Measurements from ENCODE around the gene CLDN18.

The CLDN18 gene

GRCh38 chr3:137990427-137990826, 19.5 kb upstream of the CLDN18 start:
- TF ChIP-seq, protein P1, sequence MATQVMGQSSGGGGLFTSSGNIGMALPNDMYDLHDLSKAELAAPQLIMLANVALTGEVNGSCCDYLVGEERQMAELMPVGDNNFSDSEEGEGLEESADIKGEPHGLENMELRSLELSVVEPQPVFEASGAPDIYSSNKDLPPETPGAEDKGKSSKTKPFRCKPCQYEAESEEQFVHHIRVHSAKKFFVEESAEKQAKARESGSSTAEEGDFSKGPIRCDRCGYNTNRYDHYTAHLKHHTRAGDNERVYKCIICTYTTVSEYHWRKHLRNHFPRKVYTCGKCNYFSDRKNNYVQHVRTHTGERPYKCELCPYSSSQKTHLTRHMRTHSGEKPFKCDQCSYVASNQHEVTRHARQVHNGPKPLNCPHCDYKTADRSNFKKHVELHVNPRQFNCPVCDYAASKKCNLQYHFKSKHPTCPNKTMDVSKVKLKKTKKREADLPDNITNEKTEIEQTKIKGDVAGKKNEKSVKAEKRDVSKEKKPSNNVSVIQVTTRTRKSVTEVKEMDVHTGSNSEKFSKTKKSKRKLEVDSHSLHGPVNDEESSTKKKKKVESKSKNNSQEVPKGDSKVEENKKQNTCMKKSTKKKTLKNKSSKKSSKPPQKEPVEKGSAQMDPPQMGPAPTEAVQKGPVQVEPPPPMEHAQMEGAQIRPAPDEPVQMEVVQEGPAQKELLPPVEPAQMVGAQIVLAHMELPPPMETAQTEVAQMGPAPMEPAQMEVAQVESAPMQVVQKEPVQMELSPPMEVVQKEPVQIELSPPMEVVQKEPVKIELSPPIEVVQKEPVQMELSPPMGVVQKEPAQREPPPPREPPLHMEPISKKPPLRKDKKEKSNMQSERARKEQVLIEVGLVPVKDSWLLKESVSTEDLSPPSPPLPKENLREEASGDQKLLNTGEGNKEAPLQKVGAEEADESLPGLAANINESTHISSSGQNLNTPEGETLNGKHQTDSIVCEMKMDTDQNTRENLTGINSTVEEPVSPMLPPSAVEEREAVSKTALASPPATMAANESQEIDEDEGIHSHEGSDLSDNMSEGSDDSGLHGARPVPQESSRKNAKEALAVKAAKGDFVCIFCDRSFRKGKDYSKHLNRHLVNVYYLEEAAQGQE (IDR thresholded peaks at IDR 0.05; ENCODE audit: insufficient read depth in 1 of 2, low read depth in 2 of 2, low read length in 2 of 2) = no peak
- TF ChIP-seq SIN3A (IDR thresholded peaks at IDR 0.05; ENCODE audit: borderline replicate concordance, insufficient read depth, low read length) (no peak), POLR2AphosphoS5 (IDR thresholded peaks at IDR 0.05; ENCODE audit: low read depth, low read length) (no peak), FOXP2 (optimal IDR thresholded peaks at IDR 0.05; ENCODE audit: borderline replicate concordance, extremely low read depth, extremely low read length, insufficient read depth) (no peak), TAF1 (IDR thresholded peaks at IDR 0.05; ENCODE audit: borderline replicate concordance, insufficient read depth, low read length) (no peak)

- TF ChIP-seq SIN3A (IDR thresholded peaks at IDR 0.05; ENCODE audit: borderline replicate concordance, insufficient read depth, low read length) = no peak
- no peak for TF ChIP-seq FOXP2 (optimal IDR thresholded peaks at IDR 0.05; ENCODE audit: borderline replicate concordance, extremely low read depth, extremely low read length, insufficient read depth)
- TF ChIP-seq TAF1 (IDR thresholded peaks at IDR 0.05; ENCODE audit: borderline replicate concordance, insufficient read depth, low read length) = no peak
- no peak for TF ChIP-seq POLR2AphosphoS5 (IDR thresholded peaks at IDR 0.05; ENCODE audit: low read depth, low read length)
Measured at GRCh38 chr3:137992592-137992991, 17.4 kb upstream of the CLDN18 start.

DNA sequence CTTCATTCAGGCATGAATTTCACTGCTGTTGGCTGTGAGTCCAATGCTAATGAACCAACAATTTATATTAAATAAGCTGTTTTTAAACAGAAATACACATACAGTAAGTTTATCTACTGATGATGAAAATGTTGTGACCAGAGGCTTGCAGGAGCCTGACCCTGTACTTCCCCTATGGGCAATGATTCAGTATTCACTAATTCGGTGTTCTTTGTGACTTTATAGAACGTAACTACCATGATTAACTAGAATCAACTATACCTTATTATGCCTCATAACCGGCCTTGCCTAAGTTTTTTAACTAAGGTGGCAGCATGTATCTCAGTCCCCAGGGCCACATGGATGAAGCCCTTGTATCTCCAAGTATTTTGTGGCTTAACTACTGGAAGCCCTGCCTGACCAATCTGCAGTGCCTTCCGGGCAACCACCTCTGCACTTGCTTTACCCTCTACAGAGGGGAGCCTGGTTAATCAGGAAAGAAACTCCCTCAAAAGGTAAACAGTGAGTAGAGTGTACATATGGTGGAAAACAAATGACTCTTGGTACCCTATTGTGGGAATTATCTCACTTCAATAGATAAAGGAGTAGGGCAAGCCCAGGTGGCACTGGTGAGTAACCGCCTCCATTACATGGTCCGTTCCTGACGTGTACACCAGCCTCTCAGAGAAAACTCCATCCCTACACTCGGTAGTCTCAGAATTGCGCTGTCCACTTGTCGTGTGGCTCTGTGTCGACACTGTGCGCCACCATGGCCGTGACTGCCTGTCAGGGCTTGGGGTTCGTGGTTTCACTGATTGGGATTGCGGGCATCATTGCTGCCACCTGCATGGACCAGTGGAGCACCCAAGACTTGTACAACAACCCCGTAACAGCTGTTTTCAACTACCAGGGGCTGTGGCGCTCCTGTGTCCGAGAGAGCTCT, 11.6 kb upstream of the CLDN18 start:
- no peak for TF ChIP-seq POLR2AphosphoS5 (IDR thresholded peaks at IDR 0.05; ENCODE audit: low read depth, low read length)
- TF ChIP-seq TAF1 (IDR thresholded peaks at IDR 0.05; ENCODE audit: borderline replicate concordance, insufficient read depth, low read length) = no peak
- no peak for TF ChIP-seq SIN3A (IDR thresholded peaks at IDR 0.05; ENCODE audit: borderline replicate concordance, insufficient read depth, low read length)

DNA sequence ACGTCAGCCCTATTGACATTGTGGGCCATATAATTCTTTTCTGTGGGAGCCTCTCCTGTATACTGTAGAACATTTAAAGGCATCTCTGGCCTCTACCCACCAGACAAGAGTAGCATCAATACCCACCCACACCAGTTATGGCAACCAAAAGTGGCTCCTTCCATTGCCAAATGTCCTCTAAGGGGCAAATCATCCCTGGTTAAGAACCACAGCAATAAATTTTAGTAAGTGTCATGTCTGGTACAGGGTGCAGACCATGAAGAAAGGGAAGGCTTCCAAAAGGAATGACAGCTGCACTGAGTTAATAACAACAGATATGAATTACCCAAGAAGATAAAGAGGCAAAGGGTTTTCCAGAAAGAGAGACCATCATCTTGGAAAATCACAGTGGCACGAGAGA, 6.9 kb upstream of the CLDN18 start:
- TF ChIP-seq SIN3A (IDR thresholded peaks at IDR 0.05; ENCODE audit: borderline replicate concordance, insufficient read depth, low read length) (no peak), TAF1 (IDR thresholded peaks at IDR 0.05; ENCODE audit: borderline replicate concordance, insufficient read depth, low read length) (no peak), POLR2AphosphoS5 (IDR thresholded peaks at IDR 0.05; ENCODE audit: low read depth, low read length) (no peak), FOXP2 (optimal IDR thresholded peaks at IDR 0.05; ENCODE audit: borderline replicate concordance, extremely low read depth, extremely low read length, insufficient read depth) (no peak)
- TF ChIP-seq, protein P1 (IDR thresholded peaks at IDR 0.05; ENCODE audit: insufficient read depth in 1 of 2, low read depth in 2 of 2, low read length in 2 of 2) = no peak

DNA sequence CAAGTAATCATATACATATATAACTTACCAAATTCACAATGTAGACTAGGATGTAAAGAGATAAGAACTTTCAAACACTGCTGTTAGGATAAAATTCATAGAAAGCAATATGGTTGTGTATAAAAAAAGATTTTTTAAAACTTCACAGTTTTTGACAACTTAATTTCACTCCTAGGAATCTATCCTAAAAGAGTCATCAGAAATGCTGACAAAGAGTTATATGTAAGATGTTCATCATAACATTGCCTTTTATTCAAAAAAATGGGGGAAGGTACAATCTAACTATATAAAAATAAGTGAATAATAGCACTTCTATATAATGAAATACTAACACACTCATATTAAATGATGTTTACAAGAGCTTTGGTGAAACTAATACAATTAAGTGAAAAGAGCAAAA, 4.3 kb upstream of the CLDN18 start:
- TF ChIP-seq TAF1 (IDR thresholded peaks at IDR 0.05; ENCODE audit: borderline replicate concordance, insufficient read depth, low read length) = no peak
- no peak for TF ChIP-seq FOXP2 (optimal IDR thresholded peaks at IDR 0.05; ENCODE audit: borderline replicate concordance, extremely low read depth, extremely low read length, insufficient read depth)
- TF ChIP-seq POLR2AphosphoS5 (IDR thresholded peaks at IDR 0.05; ENCODE audit: low read depth, low read length) = no peak
- no peak for TF ChIP-seq SIN3A (IDR thresholded peaks at IDR 0.05; ENCODE audit: borderline replicate concordance, insufficient read depth, low read length)
- TF ChIP-seq, protein P1 (IDR thresholded peaks at IDR 0.05; ENCODE audit: insufficient read depth in 1 of 2, low read depth in 2 of 2, low read length in 2 of 2) = no peak

GRCh38 chr3:138007898-138008297, 2.1 kb upstream of the CLDN18 start:
- TF ChIP-seq FOXP2 (optimal IDR thresholded peaks at IDR 0.05; ENCODE audit: borderline replicate concordance, extremely low read depth, extremely low read length, insufficient read depth) (no peak), TAF1 (IDR thresholded peaks at IDR 0.05; ENCODE audit: borderline replicate concordance, insufficient read depth, low read length) (no peak), POLR2AphosphoS5 (IDR thresholded peaks at IDR 0.05; ENCODE audit: low read depth, low read length) (no peak), SIN3A (IDR thresholded peaks at IDR 0.05; ENCODE audit: borderline replicate concordance, insufficient read depth, low read length) (no peak)
- TF ChIP-seq, protein P1 (IDR thresholded peaks at IDR 0.05; ENCODE audit: insufficient read depth in 1 of 2, low read depth in 2 of 2, low read length in 2 of 2) = no peak
